ENCODE data around the gene CFAP298.

DNA sequence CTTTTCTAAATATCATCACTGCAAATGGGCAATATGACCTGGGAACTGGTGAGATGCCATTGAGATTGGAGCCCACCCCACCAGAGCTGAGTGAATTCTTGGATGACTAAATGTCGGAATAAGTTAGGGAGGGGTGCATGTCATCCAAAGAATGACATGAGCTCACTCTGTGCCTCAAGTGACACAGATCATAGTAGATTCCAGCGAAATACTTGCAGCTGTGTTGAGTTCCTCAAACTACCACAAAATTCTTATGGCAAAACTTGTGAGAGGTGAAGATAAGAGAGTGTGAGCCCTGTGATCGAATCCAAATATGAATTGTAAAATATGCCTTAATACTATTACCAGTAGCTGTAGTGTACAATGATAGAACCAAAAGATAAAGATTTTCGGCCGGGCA lies 24.5 kb downstream of the CFAP298 start:
- no peak for TF ChIP-seq CTCF (IDR thresholded peaks at IDR 0.05; ENCODE audit: poor library complexity, severe bottlenecking)
- no peak for TF ChIP-seq EP300 (conservative IDR thresholded peaks at IDR 0.05; ENCODE audit: poor library complexity, severe bottlenecking)
- TF ChIP-seq POLR2AphosphoS5 (IDR thresholded peaks at IDR 0.05) = no peak
